ENCODE results near the gene ALS2.

GRCh38 chr2:201701646-201702045, 79.1 kb downstream of the ALS2 start:
- TF ChIP-seq CTCF (conservative IDR thresholded peaks at IDR 0.05 in 1 of 2, IDR thresholded peaks at IDR 0.05 in 1 of 2; ENCODE audit: extremely low read depth in 1 of 2, insufficient read depth in 1 of 2, low read depth in 1 of 2, low read length in 2 of 2): no peak
- TF ChIP-seq EZH2 (IDR thresholded peaks at IDR 0.05; ENCODE audit: borderline replicate concordance, low read length): no peak
